Heart left ventricle (tissue), 16 donors: ENCODE data around the gene KCND3. TPM values are rescaled to one million over a fixed set of nuclear protein-coding genes. Genes with fewer than 3 reads are reported as not detected.

Experiments used
- ATAC-seq, 4 donors: fragments of 200-7000 bp; cut with Tn5 transposase; one replicate each; pipeline ENCODE4 v1.9.1; 2020 to 2022; ENCODE audit warnings: moderate library complexity in 4 of 4, mild to moderate bottlenecking in 3 of 4, moderate number of reproducible peaks in 1 of 4
- DNase-seq, 5 donors: peaks; one replicate each; pipeline ENCODE4 v3.0.0-alpha.2; 2020
- H3K27ac ChIP-seq, 12 donors: fragments of 200-600 bp; sonication (generic) in 4 of 12; one replicate each; pipeline versions ENCODE4 v1.5.0 to v1.8.0; 2016 to 2022; ENCODE audit warnings: mild to moderate bottlenecking in 2 of 12
- H3K27me3 ChIP-seq, 9 donors: fragments of 200-600 bp; sonication (generic) in 2 of 9; one replicate each; pipeline versions ENCODE4 v1.5.1 to v1.8.0; 2016 to 2022; ENCODE audit warnings: mild to moderate bottlenecking in 3 of 9
- H3K36me3 ChIP-seq, 9 donors: fragments of 200-600 bp; sonication (generic) in 2 of 9; one replicate each; pipeline versions ENCODE4 v1.5.0 to v1.8.0; 2018 to 2022; ENCODE audit warnings: mild to moderate bottlenecking in 2 of 9
- H3K4me1 ChIP-seq, 12 donors: fragments of 200-600 bp; sonication (generic) in 4 of 12; one replicate each; pipeline versions ENCODE4 v1.5.0 to v1.8.0; 2016 to 2022; ENCODE audit warnings: mild to moderate bottlenecking in 3 of 12
- H3K4me3 ChIP-seq, 12 donors: fragments of 200-600 bp; sonication (generic) in 4 of 12; one replicate each; pipeline versions ENCODE4 v1.5.0 to v1.8.0; 2017 to 2022; ENCODE audit warnings: mild to moderate bottlenecking in 9 of 12, moderate library complexity in 4 of 12
- H3K9me3 ChIP-seq, 12 donors: fragments of 200-600 bp; sonication (generic) in 4 of 12; one replicate each; pipeline versions ENCODE4 v1.5.0 to v1.8.0; 2016 to 2022; ENCODE audit warnings: mild to moderate bottlenecking in 1 of 12
- CTCF ChIP-seq, 12 donors: fragments of 200-600 bp; sonication (generic) in 4 of 12; IDR thresholded peaks; one replicate each; pipeline versions ENCODE4 v1.5.0 to v1.8.0; 2018 to 2022; ENCODE audit warnings: antibody characterized with exemption in 12 of 12, mild to moderate bottlenecking in 5 of 12
- POLR2A ChIP-seq, 2 donors: fragments of 450-650 bp; IDR thresholded peaks; one replicate each; pipeline ENCODE4 v1.6.1; 2017; ENCODE audit warnings: antibody characterized with exemption in 2 of 2, mild to moderate bottlenecking in 2 of 2, moderate library complexity in 2 of 2
- WGBS, 4 donors: extraction: QIAGEN DNeasy Blood & Tissue Kit in 2 of 4; methylation state at CpG; one replicate each; pipeline versions ENCODE4 v1.1.5 to v1.1.7; 2013 to 2018; 5-methylcytosine and 5-hydroxymethylcytosine counted together
- intact Hi-C, 10 donors: fragments of 100-400 bp; cut with DNase I; formaldehyde crosslinking; loops; one replicate each; pipeline versions ENCODE4 v1.11.1 to v1.14.2; 2022
- polyA plus RNA-seq, 2 donors: library from polyadenylated mRNA; stranded (reverse); fragments of 200-250 nt; gene quantifications; one replicate each; pipeline ENCODE4 v1.2.3, GENCODE V29; 2013
- total RNA-seq, 9 donors: library from RNA; depleted of rRNA in 2 of 9; stranded (reverse); fragments of >200 nt in 2 of 9; fragmentation: NEBNext Ultra II Directional in 3 of 9; extraction: Animal tissue kit (Norgen Biotek cat#: 25700) in 3 of 9; gene quantifications; one replicate each; pipeline versions ENCODE4 v1.1.0 to v1.2.4, GENCODE V29; 2016 to 2023
- donor health status: ischemic (EF 13 %, LVEDD 7.1; RV severe dilation, severe dysfunction).
- donor health status: healthy with polysubstance abuse.
- donor health status: DM: no; HTN: yes; CAD: no.
- donor health status: DM: no; HTN: no; CAD: no.
- donor health status: ischemic (EF 25% LVEDD 6.9; RV normal size, moderate dysfunction).
- donor health status: ischemic (EF 25% LVEDD 5.7; RV mildly dilated, moderate dysfunction).
- donor health status: healthy.
- donor health status: DM: yes; HTN: yes; CAD: no.
- donor health status: ischemic (EF 35%, LVEDD 5.7; RV mildly dilated, moderate dysfunction).
- donor health status: nonischemic (EF 11% LVEDD 7.7; RV severe dilation, severe dysfunction).
- donor health status: DM: yes; HTN: yes; CAD: no.
- donor health status: PGD.
- donor health status: ischemic (EF 29% LVEDD 5.4; RV normal size, mild dysfunction).
- donor health status: nonischemic (EF 23%, LVEDD 6.1; RV moderate dilation, normal function).

KCND3 gene
- total and polyA plus RNA-seq, 11 donors, result 7.2 to 23.0 (median 15.3) TPM

GRCh38 chr1:111746614-111746999 is 242.9 kb downstream of the KCND3 start:
- Histone ChIP-seq H3K27me3 (no peaks in the 10 kb centered on the region), H3K4me3 (no peak overlapping the region), H3K4me1 (peaks cover 0 to 37% (median 15%) of the 10 kb centered on the region in 12 donors), H3K27ac (peak overlapping the region in 1 of 12 donors; percentile 64), H3K36me3 (no peaks in the 10 kb centered on the region), H3K9me3 (no peaks in the 10 kb centered on the region)
- no peak for ATAC-seq
- intact Hi-C loops, result loop anchor here in 5 of 10 donors (2.0 to 5.0 kb wide), 6 partner anchors 30 to 266 kb away; no protein-coding TSS in a partner anchor
- no peak for DNase-seq
- 63 to 76% (median 74%) methylated on average over 2 of the region's 2 CpGs for WGBS, 4 donors
- TF ChIP-seq POLR2A (IDR thresholded peaks at IDR 0.05) (no peak), CTCF (IDR thresholded peaks at IDR 0.05) (no peak)

DNA sequence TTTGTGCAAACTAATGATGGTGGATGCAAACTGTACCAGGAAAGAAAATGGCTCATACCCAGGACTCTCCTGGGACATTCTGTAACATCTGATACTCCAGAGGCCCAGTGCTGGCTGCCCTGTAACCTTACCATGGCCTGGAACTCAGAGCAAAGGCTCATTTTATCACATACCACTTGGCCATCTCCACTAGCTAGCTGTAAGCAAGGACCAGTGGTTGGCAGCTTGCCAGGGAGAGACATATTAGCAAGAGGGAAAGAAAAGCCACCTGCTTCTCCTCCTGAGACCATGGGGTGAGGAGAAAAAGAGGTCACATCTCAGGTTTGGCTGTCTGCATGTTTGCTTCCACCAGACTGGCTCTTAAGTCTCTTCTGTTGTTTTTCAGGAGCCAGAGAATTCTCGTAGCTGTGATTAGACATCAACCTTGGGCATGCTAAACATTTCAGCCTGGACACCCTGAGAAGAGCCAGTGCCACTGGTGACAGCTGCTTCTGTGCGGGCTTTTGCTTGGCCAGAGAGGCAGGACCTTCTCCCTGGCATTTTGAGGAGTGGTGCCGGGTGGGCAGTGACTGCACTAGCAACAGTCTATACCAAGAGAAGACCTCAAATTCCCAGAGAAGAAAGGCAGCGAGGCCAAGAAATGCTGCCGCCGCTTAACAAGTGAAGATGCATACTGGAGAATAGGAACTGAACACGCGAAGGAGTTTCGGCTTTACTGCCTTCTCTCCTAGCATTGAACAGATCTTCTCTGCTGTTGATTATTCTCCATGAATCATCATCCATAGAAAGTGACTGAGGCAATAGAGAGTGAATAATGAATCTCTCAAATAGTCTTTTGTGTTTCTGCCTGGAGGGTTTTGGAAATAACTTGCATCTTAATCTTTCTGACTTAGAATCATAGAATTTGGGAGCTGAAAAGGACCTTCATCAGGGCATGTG is 243.5 kb downstream of the KCND3 start:
- H3K4me3 ChIP-seq, result no peak overlapping the region
- peaks cover 0 to 38% (median 15%) of the 10 kb centered on the region in 12 donors for H3K4me1 ChIP-seq
- no peaks in the 10 kb centered on the region for H3K36me3 ChIP-seq
- WGBS, 4 donors, result 78 to 86% (median 84%) methylated on average over 9 of the region's 9 CpGs
- peaks cover 0 to 6% (median 0%) of the 10 kb centered on the region in 9 donors for H3K27me3 ChIP-seq
- intact Hi-C loops, result loop anchor here in 5 of 10 donors (2.0 to 5.0 kb wide), 6 partner anchors 29 to 265 kb away; no protein-coding TSS in a partner anchor
- H3K9me3 ChIP-seq, result no peaks in the 10 kb centered on the region
- peak in 1 of 5 donors; percentile 64 for DNase-seq
- H3K27ac ChIP-seq, result peak overlapping the region in 5 of 12 donors; percentile 13 to 64 (median 35)
- peak in 3 of 4 donors; percentile 35 to 60 (median 44) for ATAC-seq
- TF ChIP-seq POLR2A (IDR thresholded peaks at IDR 0.05), result no peak
- no peak for TF ChIP-seq CTCF (IDR thresholded peaks at IDR 0.05)

- peak in 2 of 4 donors; percentile 13 to 14 for ATAC-seq
- H3K36me3 ChIP-seq, result no peaks in the 10 kb centered on the region
- TF ChIP-seq POLR2A (IDR thresholded peaks at IDR 0.05), result no peak
- TF ChIP-seq CTCF (IDR thresholded peaks at IDR 0.05), result no peak
- peaks cover 0 to 8% (median 0%) of the 10 kb centered on the region in 9 donors for H3K27me3 ChIP-seq
- peaks cover 0 to 52% (median 24%) of the 10 kb centered on the region in 12 donors for H3K4me1 ChIP-seq
- peak in 2 of 5 donors; percentile 48 to 73 for DNase-seq
- H3K9me3 ChIP-seq, result no peaks in the 10 kb centered on the region
- peak overlapping the region in 10 of 12 donors; percentile 2 to 64 (median 28) for H3K27ac ChIP-seq
- no peak overlapping the region for H3K4me3 ChIP-seq
- WGBS, 4 donors, result 7 to 30% (median 11%) methylated on average over 3 of the region's 3 CpGs
- intact Hi-C loops, result loop anchor here in 1 of 10 donors (2.0 kb wide), 1 partner anchor 25 kb away; no protein-coding TSS in a partner anchor
Measured at GRCh38 chr1:111743679-111744101, 245.8 kb downstream of the KCND3 start.
